PC-9 (cell line): ENCODE results near the gene EPC2. TPM values are rescaled to one million over a fixed set of nuclear protein-coding genes. Genes with fewer than 3 reads are reported as not detected.

Experiments used
- BruUV-seq: library from RNA; stranded (reverse); fragments of 400-500 nt; replicated peaks from 2 replicates; lab custom pipeline; 2021; lab: Mats Ljungman, UMichigan
- CTCF ChIA-PET: fragments of 300-600 bp; sonication (Branson Sonifier 250); formaldehyde crosslinking; loops from one replicate; lab custom pipeline; 2022; ENCODE audit warnings: antibody characterized with exemption; lab: Charles Lee
- POLR2A ChIA-PET: fragments of 300-600 bp; sonication (Branson Sonifier 250); formaldehyde crosslinking; loops from one replicate; lab custom pipeline; 2022; ENCODE audit warnings: antibody characterized with exemption; ENCODE audit not compliant: unreplicated experiment; lab: Charles Lee
- DNase-seq, 2 experiments: peaks; one replicate each; pipeline versions ENCODE4 v3.0.0 to v3.0.0-alpha.2; 2015 to 2022; ENCODE audit warnings: mixed read lengths in 1 of 2
- H2AFZ ChIP-seq: fragments of 200-600 bp; sonication (generic); 2 replicates; pipeline ENCODE4 v1.8.1; 2017; ENCODE audit warnings: antibody characterized with exemption
- H3F3A ChIP-seq: fragments of 200-600 bp; sonication (generic); 2 replicates; pipeline ENCODE4 v1.8.1; 2017; ENCODE audit warnings: antibody characterized with exemption, mild to moderate bottlenecking, low read depth; ENCODE audit not compliant: insufficient read depth
- H3K27ac ChIP-seq: fragments of 200-600 bp; sonication (generic); 2 replicates; pipeline ENCODE4 v1.6.1; 2016; ENCODE audit warnings: mixed run types
- H3K27me3 ChIP-seq: fragments of 200-600 bp; sonication (generic); 2 replicates; pipeline ENCODE4 v1.6.1; 2016; ENCODE audit warnings: low read depth, mixed run types; ENCODE audit not compliant: insufficient read depth
- H3K36me3 ChIP-seq: fragments of 200-600 bp; sonication (generic); 2 replicates; pipeline ENCODE4 v1.6.1; 2016; ENCODE audit warnings: low read depth, mixed run types
- H3K4me1 ChIP-seq: fragments of 200-600 bp; sonication (generic); replicated peaks from 2 replicates; pipeline ENCODE4 v1.6.1; 2016; ENCODE audit warnings: mixed run types; ENCODE audit not compliant: insufficient read depth
- H3K4me2 ChIP-seq: fragments of 200-600 bp; sonication (generic); 2 replicates; pipeline ENCODE4 v1.6.1; 2017; ENCODE audit warnings: mixed run types
- H3K4me3 ChIP-seq: fragments of 200-600 bp; sonication (generic); 2 replicates; pipeline ENCODE4 v1.6.1; 2016; ENCODE audit warnings: mixed run types
- H3K79me2 ChIP-seq: fragments of 200-600 bp; sonication (generic); 2 replicates; pipeline ENCODE4 v1.6.1; 2017; ENCODE audit warnings: low read depth, mixed run types
- H3K9me2 ChIP-seq: fragments of 200-600 bp; sonication (generic); 2 replicates; pipeline ENCODE4 v1.8.1; 2017; ENCODE audit warnings: mild to moderate bottlenecking; ENCODE audit not compliant: insufficient read depth
- H3K9me3 ChIP-seq: fragments of 200-600 bp; sonication (generic); 2 replicates; pipeline ENCODE4 v1.8.1; 2016; ENCODE audit warnings: low read depth; ENCODE audit not compliant: insufficient read depth
- H4K20me1 ChIP-seq: fragments of 200-600 bp; sonication (generic); 2 replicates; pipeline ENCODE4 v1.8.1; 2017; ENCODE audit not compliant: insufficient read depth
- CTCF ChIP-seq: fragments of 200-600 bp; sonication (generic); conservative IDR thresholded peaks from 2 replicates; pipeline ENCODE4 v1.6.1; 2017; ENCODE audit warnings: mixed run types, antibody characterized with exemption, mild to moderate bottlenecking, moderate library complexity
- EZH2 ChIP-seq: fragments of 200-600 bp; sonication (generic); IDR thresholded peaks from 2 replicates; pipeline ENCODE4 v1.8.0; 2017; ENCODE audit warnings: antibody characterized with exemption, low read depth
- intact Hi-C: fragments of 100-400 bp; cut with micrococcal nuclease; formaldehyde crosslinking; loops from one replicate; pipeline ENCODE4 v1.10.0; 2022; ENCODE audit not compliant: unreplicated experiment
- total RNA-seq: library from RNA; stranded (reverse); gene quantifications from 2 replicates; pipeline ENCODE4 v1.2.3, GENCODE V29; 2021

Gene EPC2
- total RNA-seq, 1 experiment from 2014 or later, result 29.8 TPM

- Histone ChIP-seq H3K27ac (no peak overlapping the region), H3K4me1 (peaks cover 6% of the 10 kb centered on the region; the same call in 1 of the 2 replicates), H3K9me3 (no peaks in the 10 kb centered on the region), H3K9me2 (no peaks in the 10 kb centered on the region), H3K27me3 (no peaks in the 10 kb centered on the region), H3K79me2 (peaks cover 94% of the 10 kb centered on the region), H4K20me1 (peaks cover 53% of the 10 kb centered on the region), H3K4me2 (no peak overlapping the region), H3F3A (no peaks in the 10 kb centered on the region), H3K36me3 (no peaks in the 10 kb centered on the region), H3K4me3 (no peak overlapping the region), H2AFZ (no peak overlapping the region)
- ChIA-PET POLR2A (no interaction called here), CTCF (interaction anchor here (0.8 kb wide), 1 partner anchor 155 kb away, joined by 3 read pairs; no protein-coding TSS in a partner anchor)
- intact Hi-C loops, result no loop called here
- BruUV-seq, result no TSS peak
- TF ChIP-seq EZH2 (no peak), CTCF (no peak)
- no peak for DNase-seq
Observed at GRCh38 chr2:148664229-148664628, 19.7 kb downstream of the EPC2 start.

- no peaks in the 10 kb centered on the region for H3K36me3 ChIP-seq
- ChIA-PET CTCF (interaction anchor here (0.7 kb wide), 1 partner anchor 20 kb away, joined by 4 read pairs; no protein-coding TSS in a partner anchor), POLR2A (no interaction called here)
- no peaks in the 10 kb centered on the region for H3F3A ChIP-seq
- no peaks in the 10 kb centered on the region for H3K27me3 ChIP-seq
- intact Hi-C loops, result no loop called here
- no peak overlapping the region for H2AFZ ChIP-seq
- no peak for DNase-seq
- H3K9me2 ChIP-seq, result no peaks in the 10 kb centered on the region
- H4K20me1 ChIP-seq, result peaks cover 62% of the 10 kb centered on the region
- peaks cover 94% of the 10 kb centered on the region for H3K79me2 ChIP-seq
- BruUV-seq, result no TSS peak
- TF ChIP-seq CTCF (no peak), EZH2 (no peak)
- H3K27ac ChIP-seq, result no peak overlapping the region
- no peak overlapping the region for H3K4me2 ChIP-seq
- H3K4me1 ChIP-seq, result no peaks in the 10 kb centered on the region
- no peak overlapping the region for H3K4me3 ChIP-seq
- H3K9me3 ChIP-seq, result no peaks in the 10 kb centered on the region
Observed at GRCh38 chr2:148666555-148666954, 22.0 kb downstream of the EPC2 start.

- Histone ChIP-seq H3K79me2 (peaks cover 96% of the 10 kb centered on the region), H2AFZ (no peak overlapping the region), H3K4me2 (no peak overlapping the region), H3K27me3 (no peaks in the 10 kb centered on the region), H3K9me3 (no peaks in the 10 kb centered on the region), H3K9me2 (no peaks in the 10 kb centered on the region), H3K27ac (no peak overlapping the region), H3K36me3 (no peaks in the 10 kb centered on the region), H3K4me3 (no peak overlapping the region), H3F3A (no peaks in the 10 kb centered on the region), H3K4me1 (no peaks in the 10 kb centered on the region), H4K20me1 (peaks cover 66% of the 10 kb centered on the region)
- intact Hi-C loops, result no loop called here
- TF ChIP-seq CTCF (no peak), EZH2 (no peak)
- DNase-seq, result no peak
- CTCF ChIA-PET, result interaction anchor here (0.7 kb wide), 1 partner anchor 21 kb away, joined by 4 read pairs; no protein-coding TSS in a partner anchor
- POLR2A ChIA-PET, result no interaction called here
- BruUV-seq, result no TSS peak
Observed at GRCh38 chr2:148667113-148667836, 22.7 kb downstream of the EPC2 start.
